IMR-90 (cell line): ENCODE data around the gene NUB1. TPM values are rescaled to one million over a fixed set of nuclear protein-coding genes. Genes with fewer than 3 reads are reported as not detected.

Experiments
- ATAC-seq: fragments of 200-7000 bp; cut with Tn5 transposase; 2 replicates; pipeline ENCODE4 v1.9.1; 2020; ENCODE audit warnings: low read depth, mild to moderate bottlenecking, moderate library complexity
- BruUV-seq: library from RNA; stranded (reverse); fragments of 400-500 nt; replicated peaks from 2 replicates; lab custom pipeline; 2021; lab: Mats Ljungman, UMichigan
- CTCF ChIA-PET: fragments of 300-600 bp; formaldehyde crosslinking; extraction: SDS; loops from one replicate; lab custom pipeline; 2021; ENCODE audit warnings: antibody characterized with exemption; lab: Yijun Ruan, JAX
- POLR2A ChIA-PET: fragments of 300-600 bp; sonication (Branson Sonifier 250); formaldehyde crosslinking; loops from one replicate; lab custom pipeline; 2022; ENCODE audit warnings: antibody characterized with exemption; ENCODE audit not compliant: unreplicated experiment; lab: Charles Lee
- DNase-seq: peaks from one replicate; pipeline ENCODE4 v3.0.0; 2013
- H2AFZ ChIP-seq: replicated peaks from 2 replicates; pipeline ENCODE3; 2013; ENCODE audit warnings: low read length, mild to moderate bottlenecking; ENCODE audit not compliant: poor library complexity
- H2AK5ac ChIP-seq: 2 replicates; pipeline ENCODE4 v1.6.1; 2013; ENCODE audit warnings: low read depth, low read length, inconsistent platforms
- H2AK9ac ChIP-seq: replicated peaks from 2 replicates; pipeline ENCODE3; 2013; ENCODE audit warnings: mild to moderate bottlenecking, low read depth, low read length, moderate library complexity; ENCODE audit not compliant: poor library complexity
- H2BK120ac ChIP-seq: 2 replicates; pipeline ENCODE4 v1.6.1; 2013; ENCODE audit warnings: low read depth, low read length, inconsistent platforms
- H2BK15ac ChIP-seq: 3 replicates; pipeline ENCODE4 v1.6.1; 2013; ENCODE audit warnings: low read depth, low read length, inconsistent platforms
- H2BK20ac ChIP-seq: 2 replicates; pipeline ENCODE4 v1.6.1; 2013; ENCODE audit warnings: low read depth, mild to moderate bottlenecking, inconsistent platforms, low read length, moderate library complexity
- H2BK5ac ChIP-seq: 2 replicates; pipeline ENCODE4 v1.6.1; 2013; ENCODE audit warnings: mild to moderate bottlenecking, low read depth, low read length, inconsistent platforms; ENCODE audit not compliant: poor library complexity, severe bottlenecking
- H3K14ac ChIP-seq: replicated peaks from 2 replicates; pipeline ENCODE4 v1.6.1; 2013; ENCODE audit warnings: low read depth, low read length, inconsistent platforms
- H3K18ac ChIP-seq: 2 replicates; pipeline ENCODE4 v1.6.1; 2013; ENCODE audit warnings: low read depth, low read length, control low read depth
- H3K23ac ChIP-seq: 2 replicates; pipeline ENCODE4 v1.6.1; 2013; ENCODE audit warnings: low read depth, low read length, inconsistent platforms
- H3K27ac ChIP-seq: 2 replicates; pipeline ENCODE4 v1.5.1; 2013; ENCODE audit warnings: mild to moderate bottlenecking, control low read depth, low read length; ENCODE audit not compliant: insufficient read depth
- H3K27me3 ChIP-seq: 2 replicates; pipeline ENCODE4 v1.6.1; 2013; ENCODE audit warnings: low read length; ENCODE audit not compliant: control insufficient read depth, insufficient read depth
- H3K36me3 ChIP-seq: 2 replicates; pipeline ENCODE4 v1.6.1; 2013; ENCODE audit warnings: low read length, mixed read lengths; ENCODE audit not compliant: control insufficient read depth, insufficient read depth
- H3K4ac ChIP-seq: 2 replicates; pipeline ENCODE4 v1.6.1; 2013; ENCODE audit warnings: low read depth, low read length, inconsistent platforms
- H3K4me1 ChIP-seq: 2 replicates; pipeline ENCODE4 v1.6.1; 2013; ENCODE audit warnings: low read length, mixed read lengths; ENCODE audit not compliant: control insufficient read depth, insufficient read depth
- H3K4me2 ChIP-seq: 2 replicates; pipeline ENCODE4 v1.6.1; 2013; ENCODE audit warnings: low read depth, mild to moderate bottlenecking, control low read depth, low read length, moderate library complexity
- H3K4me3 ChIP-seq: 2 replicates; pipeline ENCODE4 v1.5.1; 2013; ENCODE audit warnings: low read depth, mild to moderate bottlenecking, control low read depth, low read length, moderate library complexity; ENCODE audit not compliant: insufficient read depth
- H3K56ac ChIP-seq: 2 replicates; pipeline ENCODE4 v1.6.1; 2013; ENCODE audit warnings: low read length, inconsistent platforms; ENCODE audit not compliant: insufficient read depth; ENCODE audit errors: extremely low read depth
- H3K79me1 ChIP-seq, 2 experiments: 2 replicates each; pipeline ENCODE4 v1.6.1; 2013; ENCODE audit warnings: low read length in 2 of 2, inconsistent platforms in 1 of 2, low read depth in 1 of 2
- H3K9ac ChIP-seq: 2 replicates; pipeline ENCODE4 v1.6.1; 2013; ENCODE audit warnings: low read depth, low read length, control low read depth
- H3K9me1 ChIP-seq: 2 replicates; pipeline ENCODE4 v1.6.1; 2013; ENCODE audit warnings: low read length, inconsistent platforms; ENCODE audit not compliant: insufficient read depth
- H3K9me3 ChIP-seq: 2 replicates; pipeline ENCODE4 v1.6.1; 2013; ENCODE audit warnings: low read length; ENCODE audit not compliant: control insufficient read depth, insufficient read depth
- H4K20me1 ChIP-seq: 2 replicates; pipeline ENCODE4 v1.6.1; 2013; ENCODE audit warnings: low read length, inconsistent platforms; ENCODE audit not compliant: insufficient read depth
- H4K5ac ChIP-seq: 2 replicates; pipeline ENCODE4 v1.6.1; 2013; ENCODE audit warnings: mild to moderate bottlenecking, low read depth, low read length, control low read depth
- H4K8ac ChIP-seq, 2 experiments: 2 replicates each; pipeline ENCODE4 v1.6.1; 2013; ENCODE audit warnings: low read depth in 2 of 2, low read length in 2 of 2, control low read depth in 1 of 2, inconsistent platforms in 1 of 2
- H4K91ac ChIP-seq: 2 replicates; pipeline ENCODE4 v1.6.1; 2013; ENCODE audit warnings: low read depth, low read length, inconsistent platforms; ENCODE audit not compliant: insufficient read depth
- BHLHE40 ChIP-seq: fragments of 150-350 bp; IDR thresholded peaks from 2 replicates; pipeline ENCODE4 v1.6.1; 2016; ENCODE audit warnings: mild to moderate bottlenecking, low read depth, low read length
- CEBPB ChIP-seq: IDR thresholded peaks from 2 replicates; pipeline ENCODE4 v1.6.1; 2012; ENCODE audit warnings: low read depth, low read length, improper control_type of control experiment
- MAFK ChIP-seq: IDR thresholded peaks from 2 replicates; pipeline ENCODE4 v1.6.1; 2012; ENCODE audit warnings: low read depth, low read length, improper control_type of control experiment
- MXI1 ChIP-seq: IDR thresholded peaks from 2 replicates; pipeline ENCODE4 v1.6.1; 2012; ENCODE audit warnings: low read depth, mild to moderate bottlenecking, low read length, moderate library complexity, borderline replicate concordance
- NFE2L2 ChIP-seq: fragments of 150-350 bp; IDR thresholded peaks from 2 replicates; pipeline ENCODE4 v1.6.1; 2016; ENCODE audit warnings: low read depth, mild to moderate bottlenecking, low read length
- POLR2A ChIP-seq: IDR thresholded peaks from 2 replicates; pipeline ENCODE4 v1.6.1; 2012; ENCODE audit warnings: mild to moderate bottlenecking, low read depth, low read length
- RAD21 ChIP-seq: IDR thresholded peaks from 2 replicates; pipeline ENCODE4 v1.6.1; 2012; ENCODE audit warnings: low read length, improper control_type of control experiment
- WGBS, 2 experiments: methylation state at CpG; one replicate each; pipeline versions ENCODE4 v1.1.5 to v1.1.7; 2013; ENCODE audit warnings: missing lambda C conversion rate in 2 of 2; ENCODE audit not compliant: insufficient read length in 1 of 2; ENCODE audit errors: extremely low coverage in 2 of 2; 5-methylcytosine and 5-hydroxymethylcytosine counted together
- dilution Hi-C: fragments of 300-500 bp; cut with HindIII; formaldehyde crosslinking; loops from one replicate; pipeline ENCODE4 v1.14.3; 2018; ENCODE audit warnings: low sequenced_read_pairs; ENCODE audit not compliant: unreplicated experiment
- in situ Hi-C: fragments of 300-500 bp; cut with MboI; formaldehyde crosslinking; loops from 3 replicates; pipeline ENCODE4 v1.14.3; 2019; ENCODE audit warnings: low sequenced_read_pairs, inconsistent platforms, mixed read lengths
- intact Hi-C: fragments of 100-400 bp; cut with micrococcal nuclease; formaldehyde crosslinking; loops from 2 replicates; pipeline ENCODE4 v1.10.0; 2022
- polyA plus RNA-seq, 3 experiments: library from polyadenylated mRNA; depleted of rRNA; stranded (reverse); fragments of >200 nt; gene quantifications; 2 replicates each; pipeline ENCODE4 v1.2.3, GENCODE V29; 2012; ENCODE audit warnings: low replicate concordance in 1 of 3
- total RNA-seq: library from RNA; depleted of rRNA; stranded (reverse); fragments of >200 nt; gene quantifications from 2 replicates; pipeline ENCODE4 v1.2.3, GENCODE V29; 2012

The NUB1 gene
- total and polyA plus RNA-seq, 2 of the 4 experiments (the other 2 are of a cell fraction): 20.1 to 29.7 TPM

DNA sequence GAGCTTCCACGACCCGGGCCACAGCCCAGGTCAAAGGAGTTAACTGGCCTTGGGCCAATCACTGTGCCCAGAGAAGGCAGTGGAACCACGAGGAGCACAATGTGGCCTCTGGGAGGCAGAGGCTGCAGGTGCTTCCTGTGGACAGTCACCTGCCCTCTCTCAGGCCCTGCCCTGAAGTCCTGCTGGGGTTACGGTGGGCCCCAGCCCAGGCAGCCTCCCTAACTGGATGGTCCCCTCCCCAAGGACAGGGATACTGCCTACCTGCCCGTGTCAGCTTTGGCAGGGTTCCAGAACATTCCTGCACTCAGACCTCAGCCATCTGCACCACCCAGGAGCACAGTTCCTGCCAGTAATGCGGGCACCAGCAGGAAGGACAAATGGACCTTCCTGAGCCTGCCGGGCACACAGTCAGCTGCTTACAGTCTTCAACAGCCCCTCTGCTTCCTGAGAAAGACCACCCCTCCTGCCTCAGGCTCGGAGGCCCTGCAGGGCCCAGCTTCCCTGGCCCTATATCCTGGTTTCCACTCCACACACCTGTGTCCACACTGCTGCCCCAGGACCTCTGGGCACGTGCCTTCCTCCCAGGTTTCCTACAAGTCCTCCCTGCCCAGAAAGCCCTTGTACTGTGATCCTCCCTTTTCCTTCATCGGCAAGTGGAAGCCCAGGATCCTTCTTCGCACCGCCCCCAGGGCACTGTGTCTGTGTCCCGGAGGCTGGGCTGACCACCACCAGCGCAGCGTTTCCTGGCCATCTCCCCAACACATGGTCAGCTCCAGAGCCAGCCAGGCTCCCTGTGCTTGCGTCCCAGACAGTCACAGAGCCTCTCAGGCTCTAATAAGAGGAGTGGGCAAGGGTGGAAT lies 44.9 kb downstream of the NUB1 start:
- BruUV-seq: no TSS peak
- no peaks in the 10 kb centered on the region for H3K36me3 ChIP-seq
- H3K56ac ChIP-seq: no peak overlapping the region
- no peak overlapping the region for H4K91ac ChIP-seq
- no peak overlapping the region for H3K4ac ChIP-seq
- H3K4me3 ChIP-seq: no peak overlapping the region
- H3K9me3 ChIP-seq: peaks cover 6% of the 10 kb centered on the region
- in situ Hi-C loops: no loop called here
- H3K4me1 ChIP-seq: no peaks in the 10 kb centered on the region
- dilution Hi-C loops: no loop called here
- no peaks in the 10 kb centered on the region for H4K20me1 ChIP-seq
- H3K23ac ChIP-seq: no peak overlapping the region
- no peak overlapping the region for H4K5ac ChIP-seq
- ATAC-seq (no peak), DNase-seq (no peak)
- no peak overlapping the region for H3K27ac ChIP-seq
- no peak overlapping the region for H3K18ac ChIP-seq
- ChIA-PET POLR2A (no interaction called here), CTCF (no interaction called here)
- no peaks in the 10 kb centered on the region for H3K9me1 ChIP-seq
- no peak overlapping the region for H3K14ac ChIP-seq
- no peaks in the 10 kb centered on the region for H3K79me1 ChIP-seq
- H2BK5ac ChIP-seq: no peak overlapping the region
- no peak overlapping the region for H3K4me2 ChIP-seq
- intact Hi-C loops: no loop called here
- no peak overlapping the region for H2BK15ac ChIP-seq
- no peak overlapping the region for H2AK5ac ChIP-seq
- peaks cover 63% of the 10 kb centered on the region for H3K27me3 ChIP-seq
- no peak for TF ChIP-seq POLR2A
- no peak for TF ChIP-seq CEBPB
- TF ChIP-seq RAD21: no peak
- no peak for TF ChIP-seq MXI1
- no peak for TF ChIP-seq MAFK
- TF ChIP-seq NFE2L2: no peak
- TF ChIP-seq BHLHE40: no peak
- H2AFZ ChIP-seq: no peak overlapping the region
- H3K9ac ChIP-seq: no peak overlapping the region
- H2BK120ac ChIP-seq: no peak overlapping the region
- no peak overlapping the region for H2AK9ac ChIP-seq
- H4K8ac ChIP-seq: no peak overlapping the region
- H2BK20ac ChIP-seq: no peak overlapping the region
- 70% methylated on average over 8 of the region's 16 CpGs; no CpG with 5 or more reads in 1 of the 2 experiments for WGBS, 2 experiments
